Measurements from ENCODE around the gene SEH1L. TPM values are rescaled to one million over a fixed set of nuclear protein-coding genes. Genes with fewer than 3 reads are reported as not detected.

The SEH1L gene
- polyA plus RNA-seq, 3 donors = 10.5 to 25.8 (median 18.7) TPM

DNA sequence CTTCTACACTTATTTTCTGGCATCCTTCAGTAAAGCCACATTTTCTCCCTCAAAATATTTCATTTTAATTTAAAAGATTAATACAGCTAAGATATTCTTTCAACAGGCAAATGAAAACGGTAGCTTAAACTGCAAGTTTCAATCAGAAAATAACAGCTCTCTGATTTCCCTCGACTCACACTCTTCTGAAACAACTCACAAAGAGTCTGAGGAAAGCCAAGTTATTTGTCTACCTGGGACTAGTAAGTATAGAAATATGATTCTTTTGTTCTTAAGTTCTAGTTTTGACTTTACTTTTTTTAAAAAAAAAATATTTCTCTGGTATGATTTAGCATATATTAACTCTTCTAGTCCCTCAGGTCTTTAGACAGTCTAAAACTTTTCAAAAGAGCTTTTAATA, 70.6 kb downstream of the SEH1L start:
- WGBS, 3 donors = 83 to 93% (median 88%) methylated on average over 2 of the region's 2 CpGs
- no peak overlapping the region for H3K27ac ChIP-seq (ENCODE audit: low read depth, low read length)

DNA sequence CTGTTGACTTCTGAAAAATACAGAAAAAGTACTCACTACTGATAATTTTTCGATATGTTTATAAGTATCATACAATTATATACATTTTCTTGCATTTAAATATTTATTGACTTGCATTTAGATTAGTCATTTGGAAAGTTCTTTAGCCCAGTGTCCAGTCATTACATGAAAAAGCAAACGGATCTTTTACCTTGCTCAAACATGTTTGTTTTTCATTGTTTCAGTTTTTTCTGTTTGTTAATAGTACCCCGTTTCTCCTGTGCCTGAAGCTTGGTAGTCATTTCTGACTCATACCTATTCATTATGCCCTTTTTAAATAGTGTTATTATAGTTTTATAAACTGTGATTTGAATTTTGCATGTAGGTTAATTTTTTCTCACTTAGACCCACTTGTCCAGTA, 71.5 kb downstream of the SEH1L start:
- no peak overlapping the region for H3K27ac ChIP-seq (ENCODE audit: low read depth, low read length)
- 87 to 91% (median 88%) methylated on average over 3 of the region's 3 CpGs for WGBS, 3 donors

DNA sequence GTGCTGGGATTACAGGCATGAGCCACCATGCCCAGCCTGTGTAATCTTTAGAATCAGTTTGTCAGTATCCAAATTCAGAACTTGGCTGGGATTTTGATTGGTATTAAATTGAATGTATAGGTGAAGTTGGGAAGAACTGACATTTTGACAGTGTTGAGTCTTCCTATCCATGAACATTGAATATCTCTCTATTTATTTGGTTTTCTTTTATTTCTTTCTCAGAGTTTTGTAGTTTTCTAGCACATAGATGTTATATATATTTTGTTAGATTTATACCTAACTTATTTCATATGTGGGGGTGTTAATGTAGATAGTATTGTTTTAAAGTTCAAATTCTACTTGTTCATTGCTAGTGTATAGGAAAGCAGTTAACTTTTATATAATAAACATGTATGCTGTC, 74.8 kb downstream of the SEH1L start:
- no peak overlapping the region for H3K27ac ChIP-seq (ENCODE audit: low read depth, low read length)

DNA sequence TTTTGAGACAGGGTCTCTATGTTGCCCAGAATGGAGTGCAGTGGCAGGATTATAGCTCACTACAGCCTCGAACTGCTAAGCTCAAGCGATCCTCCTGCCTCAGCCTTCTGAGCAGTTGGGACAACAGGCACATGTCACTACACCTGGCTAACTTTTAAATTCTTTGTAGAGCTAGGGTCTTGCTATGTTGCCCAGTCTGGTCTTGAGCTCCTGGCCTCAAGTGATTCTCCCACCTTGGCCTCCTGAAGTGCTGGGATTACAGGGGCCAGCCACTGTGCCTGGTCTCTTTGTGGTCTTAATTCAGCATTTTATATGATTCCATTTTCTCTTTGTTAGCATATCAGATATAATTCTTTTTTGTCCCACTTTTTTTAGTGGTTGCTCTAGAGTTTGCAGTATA, 77.4 kb downstream of the SEH1L start:
- H3K27ac ChIP-seq (ENCODE audit: low read depth, low read length) = no peak overlapping the region
- WGBS, 3 donors = 98 to 100% (median 99%) methylated on average over 2 of the region's 2 CpGs

DNA sequence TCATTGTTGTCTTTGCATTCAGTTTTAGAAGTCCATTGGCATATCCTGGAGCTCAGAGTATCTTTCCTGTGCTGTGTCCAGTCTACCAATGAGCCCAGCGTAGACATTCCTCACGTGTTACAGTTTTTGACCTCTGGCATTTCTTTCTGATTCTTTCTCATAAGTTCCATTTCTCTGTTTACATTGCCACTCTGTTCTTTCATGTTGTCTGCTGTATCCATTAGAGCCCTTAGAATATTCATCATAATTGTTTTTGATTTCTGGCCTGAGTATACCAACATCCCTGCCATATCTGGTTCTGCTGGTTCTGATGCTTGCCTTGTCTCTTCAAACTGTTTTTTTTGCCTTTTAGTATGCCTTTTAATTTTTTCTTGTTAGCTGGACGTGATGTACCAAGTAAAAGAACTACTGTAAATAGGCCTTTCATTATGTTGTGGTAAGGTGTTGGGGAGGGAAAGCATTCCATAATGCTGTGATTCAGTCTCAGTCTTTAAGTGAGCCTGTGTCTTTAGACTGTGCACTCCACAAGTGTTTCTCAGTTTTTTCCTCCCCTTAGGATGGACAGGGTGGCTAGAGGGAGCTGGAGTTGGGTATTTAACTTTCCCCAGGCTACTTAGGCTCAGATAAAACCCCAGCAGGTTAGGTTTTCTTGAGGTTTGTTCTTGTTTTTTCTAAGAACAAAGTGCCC, 78.9 kb downstream of the SEH1L start:
- 90 to 94% (median 92%) methylated on average over 3 of the region's 3 CpGs for WGBS, 3 donors
- no peak overlapping the region for H3K27ac ChIP-seq (ENCODE audit: low read depth, low read length)

DNA sequence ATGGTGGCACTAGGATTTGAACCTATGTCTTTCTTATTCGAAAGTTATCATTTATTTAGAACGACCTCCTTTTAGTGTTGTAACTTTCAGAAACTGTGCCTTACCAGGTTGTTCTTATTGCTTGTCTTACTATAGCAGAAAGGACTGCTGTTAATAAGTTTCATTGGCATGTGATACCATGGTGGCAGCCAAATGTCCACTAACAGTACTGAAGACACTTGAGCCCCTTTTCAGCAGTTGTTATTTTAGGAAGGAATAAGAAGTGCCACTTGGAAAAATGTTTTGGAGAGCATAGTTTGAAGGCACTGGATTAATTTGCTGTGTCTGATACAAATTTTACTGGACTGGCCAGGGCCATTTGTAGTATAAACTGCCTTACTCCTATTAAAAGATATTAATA, 81.1 kb downstream of the SEH1L start:
- no peak overlapping the region for H3K27ac ChIP-seq (ENCODE audit: low read depth, low read length)
- WGBS, 3 donors = 90 to 99% (median 96%) methylated on average over 2 of the region's 2 CpGs

DNA sequence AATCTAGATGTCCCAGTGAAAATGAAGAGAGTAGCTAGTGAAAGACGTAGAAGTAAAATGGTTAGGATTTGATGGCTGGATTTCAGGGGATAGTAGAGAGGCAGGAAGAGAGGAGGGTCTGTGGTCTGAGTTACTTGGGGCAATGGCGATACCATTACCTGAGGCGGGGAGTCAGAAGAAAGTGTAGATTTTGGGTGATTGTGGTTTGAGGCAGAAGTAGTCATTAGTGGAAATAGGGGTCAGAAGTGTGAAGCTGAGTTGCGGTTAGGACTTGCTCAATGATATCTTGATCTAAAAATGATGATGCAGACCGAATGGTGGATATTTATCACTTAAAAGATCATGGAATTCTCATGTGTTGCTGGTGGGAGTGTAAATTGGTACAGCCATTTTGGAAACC, 84.4 kb downstream of the SEH1L start:
- no peak overlapping the region for H3K27ac ChIP-seq (ENCODE audit: low read depth, low read length)
- WGBS, 3 donors = 88 to 97% (median 92%) methylated on average over 5 of the region's 5 CpGs

DNA sequence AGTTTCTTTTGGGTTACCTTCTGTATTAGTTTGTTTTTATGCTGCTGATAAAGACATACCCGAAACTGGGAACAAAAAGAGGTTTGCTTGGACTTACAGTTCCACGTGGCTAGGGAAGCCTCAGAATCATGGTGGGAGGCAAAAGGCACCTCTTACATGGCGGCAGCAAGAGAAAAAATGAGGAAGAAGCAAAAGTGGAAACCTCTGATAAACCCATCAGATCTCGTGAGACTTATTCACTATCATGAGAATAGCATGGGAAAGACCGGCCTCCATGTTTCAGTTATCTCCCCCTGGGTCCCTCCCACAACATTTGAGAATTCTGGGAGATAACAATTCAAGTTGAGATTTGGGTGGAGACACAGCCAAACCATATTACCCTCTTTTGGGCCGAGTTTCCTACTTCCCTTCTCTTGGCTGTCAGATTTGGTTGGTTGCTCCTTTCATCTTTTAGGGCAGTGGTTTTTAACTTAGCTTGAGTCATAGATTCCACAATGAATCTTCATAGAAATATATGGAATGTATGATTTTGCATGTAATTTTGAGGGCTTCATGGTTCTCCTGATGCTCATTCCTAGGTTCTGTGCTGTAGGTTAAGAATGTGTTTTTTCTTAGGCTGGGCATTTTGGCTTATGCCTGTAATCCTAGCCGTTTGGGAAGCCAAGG, 87.6 kb downstream of the SEH1L start:
- H3K27ac ChIP-seq (ENCODE audit: low read depth, low read length) = no peak overlapping the region
- 94 to 96% (median 94%) methylated on average over 7 of the region's 7 CpGs for WGBS, 3 donors

DNA sequence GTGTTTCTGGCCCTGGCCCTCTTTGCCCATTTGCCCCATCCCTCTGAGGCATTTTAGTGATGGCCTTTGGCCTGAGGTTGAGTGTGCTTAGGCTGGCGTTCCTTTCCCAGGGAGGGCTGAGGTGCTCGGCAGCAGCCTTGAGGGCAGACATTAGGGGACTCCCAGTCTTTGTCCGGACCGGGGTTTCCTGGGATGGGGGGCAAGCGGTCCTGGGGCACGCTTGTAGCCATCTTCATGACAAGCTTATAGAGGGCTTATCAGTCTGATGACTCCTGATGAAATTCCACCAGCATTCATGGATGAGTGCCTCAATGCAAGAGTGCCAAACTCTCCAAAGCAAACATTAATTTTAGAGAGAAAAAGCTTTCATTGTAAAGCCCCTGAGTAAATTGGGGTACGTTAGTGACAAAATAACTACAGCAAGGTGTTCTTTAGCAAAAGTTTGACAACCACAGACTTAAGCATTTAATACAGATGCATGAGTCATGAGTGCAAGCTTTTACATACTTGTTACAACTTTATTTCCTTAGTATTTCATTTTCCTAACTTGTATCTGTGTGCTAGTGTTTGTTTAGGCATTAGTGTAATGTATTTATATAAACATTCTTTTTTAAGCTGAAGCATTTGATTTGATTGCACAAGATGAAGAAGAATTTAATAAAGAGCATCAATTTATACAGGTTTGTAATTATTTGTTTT, 89.0 kb downstream of the SEH1L start:
- H3K27ac ChIP-seq (ENCODE audit: low read depth, low read length) = no peak overlapping the region
- WGBS, 3 donors = 84 to 94% (median 94%) methylated on average over 7 of the region's 7 CpGs

Other genes with a start within 250 kb of the SEH1L start
- gene CEP76, start 245.3 kb upstream of the SEH1L start, polyA plus RNA-seq = 1 to 10 TPM; 2.3 to 3.2 (median 2.9) TPM
- gene PSMG2, start 245.0 kb upstream of the SEH1L start, polyA plus RNA-seq = 100 to 1,000 TPM in 1 of 3 donors, 10 to 100 TPM in 2; 61.3 to 116 (median 73.4) TPM
- 10 to 100 TPM; 27.6 to 32.4 (median 28.3) TPM for gene PTPN2, start 63.8 kb upstream of the SEH1L start, polyA plus RNA-seq
- gene CEP192, start 43.4 kb downstream of the SEH1L start, polyA plus RNA-seq = 1 to 10 TPM; 6.2 to 8.9 (median 6.5) TPM

All from adipose tissue (tissue), 3 donors.